Liver (tissue), 9 donors: Measurements from ENCODE around the gene RASSF3. TPM values are rescaled to one million over a fixed set of nuclear protein-coding genes. Genes with fewer than 3 reads are reported as not detected.

Experiments
- DNase-seq: peaks from one replicate; pipeline ENCODE4 v3.0.0-alpha.2; 2017; ENCODE audit warnings: low spot score
- H3K27ac ChIP-seq, 2 donors: one replicate each; pipeline ENCODE4 v1.7.0; 2013; ENCODE audit warnings: inconsistent platforms in 2 of 2, low read length in 2 of 2, control low read depth in 1 of 2, low read depth in 1 of 2, mild to moderate bottlenecking in 1 of 2
- H3K27me3 ChIP-seq, 4 donors: one replicate each; pipeline versions ENCODE4 v1.6.1 to v1.7.0; 2013; ENCODE audit warnings: low read length in 3 of 4, inconsistent platforms in 1 of 4, mild to moderate bottlenecking in 1 of 4, moderate library complexity in 1 of 4; ENCODE audit not compliant: control insufficient read depth in 4 of 4, insufficient read depth in 4 of 4
- H3K36me3 ChIP-seq, 4 donors: one replicate each; pipeline versions ENCODE4 v1.6.1 to v1.7.0; 2013; ENCODE audit warnings: low read length in 3 of 4, mild to moderate bottlenecking in 3 of 4, low read depth in 1 of 4, moderate library complexity in 1 of 4; ENCODE audit not compliant: control insufficient read depth in 4 of 4, insufficient read depth in 3 of 4
- H3K4me1 ChIP-seq, 4 donors: one replicate each; pipeline versions ENCODE4 v1.6.1 to v1.7.0; 2013; ENCODE audit warnings: low read length in 3 of 4, mild to moderate bottlenecking in 3 of 4, moderate library complexity in 1 of 4; ENCODE audit not compliant: control insufficient read depth in 4 of 4, insufficient read depth in 4 of 4
- H3K4me3 ChIP-seq, 3 donors: one replicate each; pipeline versions ENCODE4 v1.6.1 to v1.7.0; 2013; ENCODE audit warnings: low read length in 3 of 3, control low read depth in 1 of 3, low read depth in 1 of 3, mild to moderate bottlenecking in 1 of 3
- H3K9ac ChIP-seq, 2 donors: one replicate each; pipeline ENCODE4 v1.7.0; 2013; ENCODE audit warnings: low read length in 2 of 2, mild to moderate bottlenecking in 2 of 2, moderate library complexity in 2 of 2, control low read depth in 1 of 2, low read depth in 1 of 2
- H3K9me3 ChIP-seq, 4 donors: one replicate each; pipeline versions ENCODE4 v1.6.1 to v1.7.0; 2013; ENCODE audit warnings: low read length in 3 of 4; ENCODE audit not compliant: control insufficient read depth in 4 of 4
- ATF3 ChIP-seq: IDR thresholded peaks from 2 replicates; pipeline ENCODE4 v1.6.1; 2016; ENCODE audit warnings: antibody characterized with exemption
- CTCF ChIP-seq: fragments of 150-350 bp; IDR thresholded peaks from 2 replicates; pipeline ENCODE4 v1.5.1; 2017; ENCODE audit warnings: improper control_type of control experiment, low read depth, low read length; ENCODE audit not compliant: missing input control
- EGR1 ChIP-seq, 2 donors: IDR thresholded peaks; 2 replicates each; pipeline ENCODE4 v1.6.1; 2016 to 2018; ENCODE audit warnings: antibody characterized with exemption in 2 of 2, low read depth in 2 of 2
- FOXA1 ChIP-seq: IDR thresholded peaks from 2 replicates; pipeline ENCODE4 v1.6.1; 2016; ENCODE audit warnings: antibody characterized with exemption
- FOXA2 ChIP-seq: IDR thresholded peaks from 2 replicates; pipeline ENCODE4 v1.6.1; 2016; ENCODE audit warnings: antibody characterized with exemption
- GABPA ChIP-seq, 2 donors: IDR thresholded peaks in 1 of 2; conservative IDR thresholded peaks in 1 of 2; 2 replicates each; pipeline ENCODE4 v1.6.1; 2016; ENCODE audit warnings: antibody characterized with exemption in 2 of 2, mild to moderate bottlenecking in 1 of 2, moderate library complexity in 1 of 2
- HNF4A ChIP-seq, 2 donors: conservative IDR thresholded peaks; 2 replicates each; pipeline ENCODE4 v1.6.1; 2016; ENCODE audit warnings: antibody characterized with exemption in 2 of 2, mild to moderate bottlenecking in 2 of 2
- HNF4G ChIP-seq: IDR thresholded peaks from 2 replicates; pipeline ENCODE4 v1.6.1; 2016; ENCODE audit warnings: antibody characterized with exemption
- JUND ChIP-seq, 2 donors: IDR thresholded peaks; 2 replicates each; pipeline ENCODE4 v1.6.1; 2016; ENCODE audit warnings: antibody characterized with exemption in 2 of 2
- MAX ChIP-seq: IDR thresholded peaks from 2 replicates; pipeline ENCODE4 v1.6.1; 2016; ENCODE audit warnings: antibody characterized with exemption
- NR2F2 ChIP-seq: IDR thresholded peaks from 2 replicates; pipeline ENCODE4 v1.6.1; 2016; ENCODE audit warnings: antibody characterized with exemption
- RAD21 ChIP-seq, 2 donors: IDR thresholded peaks; 2 replicates each; pipeline ENCODE4 v1.6.1; 2016; ENCODE audit warnings: antibody characterized with exemption in 2 of 2, mild to moderate bottlenecking in 2 of 2
- REST ChIP-seq: IDR thresholded peaks from 2 replicates; pipeline ENCODE4 v1.6.1; 2016; ENCODE audit warnings: antibody characterized with exemption, mild to moderate bottlenecking
- SP1 ChIP-seq: IDR thresholded peaks from 2 replicates; pipeline ENCODE4 v1.6.1; 2018; ENCODE audit warnings: antibody characterized with exemption, mild to moderate bottlenecking
- TAF1 ChIP-seq: conservative IDR thresholded peaks from 2 replicates; pipeline ENCODE4 v1.6.1; 2016; ENCODE audit warnings: antibody characterized with exemption, mild to moderate bottlenecking
- YY1 ChIP-seq: IDR thresholded peaks from 2 replicates; pipeline ENCODE4 v1.6.1; 2016; ENCODE audit warnings: antibody characterized with exemption, mild to moderate bottlenecking
- WGBS: extraction: QIAGEN DNeasy Blood & Tissue Kit; methylation state at CpG from one replicate; pipeline ENCODE4 v1.1.7; 2013; 5-methylcytosine and 5-hydroxymethylcytosine counted together
- polyA plus RNA-seq, 2 donors: library from polyadenylated mRNA; stranded (reverse) in 1 of 2; unstranded in 1 of 2; fragments of 200-250 nt in 1 of 2; fragments of >200 nt in 1 of 2; fragmentation: Nextera tagmentation in 1 of 2; extraction: Ambion mirVana in 1 of 2; gene quantifications; one replicate each; pipeline versions ENCODE4 v1.2.1 to v1.2.3, GENCODE V29; 2013 to 2015
- total RNA-seq, 2 donors: library from RNA; depleted of rRNA; stranded (reverse); fragments of >200 nt; gene quantifications; one replicate each; pipeline ENCODE4 v1.2.3, GENCODE V29; 2014
- TF ChIP-seq, protein P1 (sequence below): IDR thresholded peaks from 2 replicates; pipeline ENCODE4 v1.6.1; 2016; ENCODE audit warnings: antibody characterized with exemption
- donor health status: healthy.
- donor health status: healthy.
- donor health status: healthy.
- donor health status: healthy.
- donor health status: healthy.

RASSF3 gene
- total and polyA plus RNA-seq, 4 donors: 2.2 to 9.1 (median 5.6) TPM

- Histone ChIP-seq H3K4me1 (peaks cover 0 to 3% (median 0%) of the 10 kb centered on the region in 4 donors), H3K9me3 (no peaks in the 10 kb centered on the region), H3K27ac (no peak overlapping the region), H3K36me3 (no peaks in the 10 kb centered on the region), H3K4me3 (no peak overlapping the region), H3K27me3 (no peaks in the 10 kb centered on the region), H3K9ac (no peak overlapping the region)
- 92% methylated on average over 5 of the region's 5 CpGs for WGBS
- TF ChIP-seq GABPA (IDR thresholded peaks at IDR 0.05 in 1 of 2, conservative IDR thresholded peaks at IDR 0.05 in 1 of 2) (no peak), JUND (IDR thresholded peaks at IDR 0.05) (no peak), HNF4G (no peak), EGR1 (IDR thresholded peaks at IDR 0.05; ENCODE audit: low read depth in 2 of 2) (no peak), RAD21 (IDR thresholded peaks at IDR 0.05) (no peak), MAX (no peak), FOXA2 (no peak), YY1 (no peak), CTCF (no peak), NR2F2 (no peak), SP1 (no peak), TAF1 (no peak), HNF4A (conservative IDR thresholded peaks at IDR 0.05) (no peak), ATF3 (no peak), FOXA1 (no peak), REST (no peak)
- TF ChIP-seq, protein P1, sequence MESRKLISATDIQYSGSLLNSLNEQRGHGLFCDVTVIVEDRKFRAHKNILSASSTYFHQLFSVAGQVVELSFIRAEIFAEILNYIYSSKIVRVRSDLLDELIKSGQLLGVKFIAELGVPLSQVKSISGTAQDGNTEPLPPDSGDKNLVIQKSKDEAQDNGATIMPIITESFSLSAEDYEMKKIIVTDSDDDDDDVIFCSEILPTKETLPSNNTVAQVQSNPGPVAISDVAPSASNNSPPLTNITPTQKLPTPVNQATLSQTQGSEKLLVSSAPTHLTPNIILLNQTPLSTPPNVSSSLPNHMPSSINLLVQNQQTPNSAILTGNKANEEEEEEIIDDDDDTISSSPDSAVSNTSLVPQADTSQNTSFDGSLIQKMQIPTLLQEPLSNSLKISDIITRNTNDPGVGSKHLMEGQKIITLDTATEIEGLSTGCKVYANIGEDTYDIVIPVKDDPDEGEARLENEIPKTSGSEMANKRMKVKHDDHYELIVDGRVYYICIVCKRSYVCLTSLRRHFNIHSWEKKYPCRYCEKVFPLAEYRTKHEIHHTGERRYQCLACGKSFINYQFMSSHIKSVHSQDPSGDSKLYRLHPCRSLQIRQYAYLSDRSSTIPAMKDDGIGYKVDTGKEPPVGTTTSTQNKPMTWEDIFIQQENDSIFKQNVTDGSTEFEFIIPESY: no peak
- no peak for DNase-seq
Measured at GRCh38 chr12:64681200-64682052, 71.1 kb downstream of the RASSF3 start.
